ENCODE results near the gene ALG14. TPM values are rescaled to one million over a fixed set of nuclear protein-coding genes. Genes with fewer than 3 reads are reported as not detected.

ALG14 gene
- total RNA-seq, 1 experiment from 2014 or later = 5.7 TPM

GRCh38 chr1:94994805-94995204, 77.9 kb downstream of the ALG14 start:
- ATAC-seq (no peak), DNase-seq (ENCODE audit: low read depth, low spot score) (no peak)
- CTCF ChIA-PET = no interaction called here
- RAD21 ChIA-PET (ENCODE audit: low non-redundant PET in 1 of 2, low total read pairs in 2 of 2, uncharacterized antibody in 2 of 2, unreplicated experiment in 2 of 2) = no interaction called here
- H3K9ac ChIP-seq (ENCODE audit: low read length) = no peak overlapping the region
- no peaks in the 10 kb centered on the region for H3K9me2 ChIP-seq (ENCODE audit: insufficient read depth)
- no peak overlapping the region for H3K4me2 ChIP-seq (ENCODE audit: low read length)
- BruUV-seq (replicated peaks) = no TSS peak
- no peaks in the 10 kb centered on the region for H3K9me3 ChIP-seq (ENCODE audit: control insufficient read depth in 1 of 2, insufficient read depth in 1 of 2, low read depth in 1 of 2, low read length in 2 of 2)
- no peaks in the 10 kb centered on the region for H3K4me1 ChIP-seq (ENCODE audit: control insufficient read depth in 1 of 2, insufficient read depth in 2 of 2, low read length in 2 of 2)
- no peak overlapping the region for H3K27ac ChIP-seq (ENCODE audit: low read depth, low read length)
- intact Hi-C loops (cut with micrococcal nuclease) = no loop called here
- POLR2A ChIA-PET = no interaction called here
- TF ChIP-seq REST (IDR thresholded peaks at IDR 0.05; ENCODE audit: low read depth) = no peak
- TF ChIP-seq EZH2phosphoT487 (IDR thresholded peaks at IDR 0.05; ENCODE audit: borderline replicate concordance) = no peak
- no peak for TF ChIP-seq SRF (IDR thresholded peaks at IDR 0.05; ENCODE audit: low read depth)
- no peak for TF ChIP-seq SIN3A (IDR thresholded peaks at IDR 0.05; ENCODE audit: low read depth)
- no peak for TF ChIP-seq YY1 (IDR thresholded peaks at IDR 0.05; ENCODE audit: extremely low read depth, insufficient replicate concordance, low read depth, low read length)
- no peak for TF ChIP-seq FOSL1 (IDR thresholded peaks at IDR 0.05; ENCODE audit: low read depth)
- no peak for TF ChIP-seq POLR2AphosphoS5 (IDR thresholded peaks at IDR 0.05; ENCODE audit: low read depth, low read length)
- TF ChIP-seq CBX3 (IDR thresholded peaks at IDR 0.05; ENCODE audit: low read depth) = no peak
- TF ChIP-seq CEBPB (IDR thresholded peaks at IDR 0.05; ENCODE audit: low read depth) = no peak
- TF ChIP-seq POLR2A (IDR thresholded peaks at IDR 0.05; ENCODE audit: borderline replicate concordance, extremely low read depth, insufficient read depth, insufficient read length) = no peak
- H3K4me3 ChIP-seq (replicated peaks in 1 of 2; ENCODE audit: low read depth in 1 of 2, low read length in 2 of 2) = no peak overlapping the region
- H3K36me3 ChIP-seq (ENCODE audit: control insufficient read depth in 1 of 2, insufficient read depth in 2 of 2, low read length in 2 of 2) = no peaks in the 10 kb centered on the region
- H4K20me1 ChIP-seq (ENCODE audit: insufficient read depth) = no peaks in the 10 kb centered on the region
- H2AFZ ChIP-seq (ENCODE audit: low read depth, low read length, poor library complexity, severe bottlenecking) = no peak overlapping the region
- H3K27me3 ChIP-seq (ENCODE audit: insufficient read depth, low read length) = no peaks in the 10 kb centered on the region
- no peaks in the 10 kb centered on the region for H3K79me2 ChIP-seq (ENCODE audit: insufficient read depth, low read length)

Measured in HCT116 (cell line).